A549 treated with RU486 at 1 μM for 4 hours (cell line): ENCODE measurements around the gene GSTP1. TPM values are rescaled to one million over a fixed set of nuclear protein-coding genes. Genes with fewer than 3 reads are reported as not detected.

Experiments
- total RNA-seq: library from RNA; stranded (reverse); fragments of 200-300 nt; extraction: Qiagen RNA extraction; gene quantifications from 5 replicates; pipeline ENCODE4 v1.2.3, GENCODE V29; 2022; ENCODE audit warnings: low read depth

GSTP1 gene
- 1,410 to 1,790 TPM (median 1,699 TPM) in 5 replicates for total RNA-seq

GRCh38 chr11:67583247-67584204, at the start of gene GSTP1:
GSTP1 (plus strand) TSS chr11:67583812; CDS start chr11:67583844, 32 bp downstream.

GRCh38 chr11:67606492-67607295, 23.1 kb downstream of the GSTP1 start, which contains the start of gene NDUFV1:
NDUFV1 (plus strand) TSS chr11:67606936; CDS start chr11:67607005, 69 bp downstream.

GRCh38 chr11:67629386-67630227, 46.0 kb downstream of the GSTP1 start, which contains the start of gene NUDT8:
NUDT8 (minus strand) TSS chr11:67629937; CDS start chr11:67629911, 26 bp downstream.

Other genes with a start within 250 kb of the GSTP1 start
- gene POLD4, start 230.3 kb upstream of the GSTP1 start, total RNA-seq = 196 to 260 TPM (median 237 TPM) in 5 replicates
- 40.0 to 52.6 TPM (median 45.1 TPM) in 5 replicates for gene CLCF1, start 210.2 kb upstream of the GSTP1 start, total RNA-seq
- 21.5 to 36.9 TPM (median 32.9 TPM) in 5 replicates for gene RAD9A, start 191.8 kb upstream of the GSTP1 start, total RNA-seq
- 270 to 307 TPM (median 296 TPM) in 5 replicates for gene PPP1CA, start 182.0 kb upstream of the GSTP1 start, total RNA-seq
- 0.13 to 0.17 TPM (median 0.14 TPM) in 4 of 5 replicates, not detected in the other for gene TBC1D10C, start 179.7 kb upstream of the GSTP1 start, total RNA-seq
- gene CARNS1, start 168.1 kb upstream of the GSTP1 start, total RNA-seq = 0.08 to 0.20 TPM (median 0.13 TPM) in 5 replicates
- 39.7 to 51.6 TPM (median 50.4 TPM) in 5 replicates for gene RPS6KB2, start 155.3 kb upstream of the GSTP1 start, total RNA-seq
- 0.22 to 0.33 TPM (median 0.30 TPM) in 5 replicates for gene PTPRCAP, start 146.1 kb upstream of the GSTP1 start, total RNA-seq
- 45.4 to 58.5 TPM (median 55.9 TPM) in 5 replicates for gene CORO1B, start 140.3 kb upstream of the GSTP1 start, total RNA-seq
- 0.08 TPM in 1 of 5 replicates, not detected in the others for gene GPR152, start 131.1 kb upstream of the GSTP1 start, total RNA-seq
- not detected in 5 replicates for gene CABP4, start 128.5 kb upstream of the GSTP1 start, total RNA-seq
- gene TMEM134, start 114.6 kb upstream of the GSTP1 start, total RNA-seq = 40.8 to 73.9 TPM (median 62.8 TPM) in 5 replicates
- gene AIP, start 100.8 kb upstream of the GSTP1 start, total RNA-seq = 42.9 to 51.5 TPM (median 47.9 TPM) in 5 replicates
- gene PITPNM1, start 78.4 kb upstream of the GSTP1 start, total RNA-seq = 30.3 to 60.6 TPM (median 48.4 TPM) in 5 replicates
- 60.3 to 99.6 TPM (median 91.5 TPM) in 5 replicates for gene CDK2AP2, start 75.7 kb upstream of the GSTP1 start, total RNA-seq
- gene CABP2, start 60.4 kb upstream of the GSTP1 start, total RNA-seq = not detected in 5 replicates
- gene NDUFV1, start 23.1 kb downstream of the GSTP1 start, total RNA-seq = 131 to 152 TPM (median 143 TPM) in 5 replicates
- 7.1 to 14.7 TPM (median 12.2 TPM) in 5 replicates for gene NUDT8, start 46.1 kb downstream of the GSTP1 start, total RNA-seq
- gene TBX10, start 56.0 kb downstream of the GSTP1 start, total RNA-seq = not detected in 5 replicates
- 0.62 to 2.0 TPM (median 1.2 TPM) in 5 replicates for gene ACY3, start 66.9 kb downstream of the GSTP1 start, total RNA-seq
- gene ALDH3B2, start 90.8 kb downstream of the GSTP1 start, total RNA-seq = not detected in 5 replicates